Glomerular endothelial cell (primary cell): ENCODE measurements around the gene OOSP1. TPM values are rescaled to one million over a fixed set of nuclear protein-coding genes. Genes with fewer than 3 reads are reported as not detected.

ENCODE experiments used
- total RNA-seq: library from RNA; depleted of rRNA; stranded (reverse); fragments of >200 nt; gene quantifications from 2 replicates; pipeline ENCODE4 v1.2.3, GENCODE V29; 2015

OOSP1 gene
- total RNA-seq, 1 donor from 2014 or later, result not detected

Other genes with a start within 250 kb of the OOSP1 start
- not detected in 2 replicates for gene OR10V1, start 224.6 kb upstream of the OOSP1 start, total RNA-seq
- gene STX3, start 183.1 kb upstream of the OOSP1 start, total RNA-seq, result 70.9 and 77.0 TPM in 2 replicates
- 44.8 and 51.2 TPM in 2 replicates for gene MRPL16, start 127.7 kb upstream of the OOSP1 start, total RNA-seq
- gene CBLIF, start 92.9 kb upstream of the OOSP1 start, total RNA-seq, result not detected in 2 replicates
- not detected in 2 replicates for gene TCN1, start 71.9 kb upstream of the OOSP1 start, total RNA-seq
- not detected in 2 replicates for gene OOSP3, start 59.6 kb upstream of the OOSP1 start, total RNA-seq
- not detected in 2 replicates for gene OOSP4A, start 25.6 kb downstream of the OOSP1 start, total RNA-seq
- not detected in 2 replicates for gene OOSP4B, start 78.7 kb downstream of the OOSP1 start, total RNA-seq
- not detected in 2 replicates for gene OOSP2, start 102.0 kb downstream of the OOSP1 start, total RNA-seq
- not detected in 2 replicates for gene MS4A3, start 118.2 kb downstream of the OOSP1 start, total RNA-seq
- not detected in 2 replicates for gene MS4A2, start 150.2 kb downstream of the OOSP1 start, total RNA-seq
- 2.9 and 7.5 TPM in 2 replicates for gene MS4A6A, start 244.7 kb downstream of the OOSP1 start, total RNA-seq